Ramos (cell line): ENCODE results near the gene PRKCH.

Experiments used
- in situ Hi-C: fragments of 300-500 bp; cut with MboI; formaldehyde crosslinking; loops from one replicate; pipeline ENCODE4 v1.14.3; 2022; ENCODE audit warnings: low sequenced_read_pairs; ENCODE audit not compliant: unreplicated experiment

PRKCH gene

DNA sequence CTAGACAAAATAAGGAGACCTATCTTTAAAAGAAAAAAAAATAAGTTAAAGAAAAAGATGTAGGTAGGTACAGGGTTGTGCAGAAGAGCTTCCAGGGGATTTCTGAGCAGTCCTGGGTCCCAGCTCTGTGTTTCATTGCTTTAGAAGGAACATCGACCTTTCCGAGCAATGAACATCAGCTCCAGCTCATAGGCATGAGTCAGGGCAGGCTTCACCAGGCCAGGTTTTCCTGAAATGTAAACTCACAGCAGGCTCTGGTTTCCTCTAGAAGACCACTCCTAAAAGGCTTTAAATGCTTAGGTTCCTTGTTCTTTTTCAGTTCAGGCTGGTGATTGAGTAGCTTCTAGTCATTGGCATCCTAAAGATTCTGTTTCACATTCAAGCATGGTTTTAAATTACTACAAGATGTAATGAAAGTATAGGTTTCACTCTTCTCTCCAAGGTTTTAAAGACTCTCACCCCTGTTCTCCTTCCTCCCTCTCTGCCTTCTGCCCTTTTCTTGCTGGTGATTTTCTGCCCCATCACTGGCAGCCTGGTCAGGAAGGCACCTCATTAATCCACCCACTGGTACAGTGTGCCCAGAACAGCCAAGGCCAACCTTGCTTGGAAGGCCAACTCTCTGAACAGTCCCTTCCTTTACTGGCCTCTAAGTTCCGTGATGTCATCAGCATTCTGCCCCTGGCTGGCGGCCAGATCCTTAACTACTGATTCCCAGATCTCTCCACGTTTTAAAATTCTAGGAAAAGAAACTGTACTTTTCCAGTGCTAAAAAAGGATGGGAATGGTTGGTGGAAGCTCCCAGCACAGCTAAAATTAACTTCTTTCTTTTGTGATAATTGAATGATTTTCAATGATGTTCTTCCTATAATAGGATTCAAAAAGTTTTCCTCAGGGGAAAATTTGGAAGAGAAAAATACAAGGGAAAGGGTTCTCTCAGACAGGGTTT, 264.5 kb downstream of the PRKCH start:
- in situ Hi-C loops: no loop called here

DNA sequence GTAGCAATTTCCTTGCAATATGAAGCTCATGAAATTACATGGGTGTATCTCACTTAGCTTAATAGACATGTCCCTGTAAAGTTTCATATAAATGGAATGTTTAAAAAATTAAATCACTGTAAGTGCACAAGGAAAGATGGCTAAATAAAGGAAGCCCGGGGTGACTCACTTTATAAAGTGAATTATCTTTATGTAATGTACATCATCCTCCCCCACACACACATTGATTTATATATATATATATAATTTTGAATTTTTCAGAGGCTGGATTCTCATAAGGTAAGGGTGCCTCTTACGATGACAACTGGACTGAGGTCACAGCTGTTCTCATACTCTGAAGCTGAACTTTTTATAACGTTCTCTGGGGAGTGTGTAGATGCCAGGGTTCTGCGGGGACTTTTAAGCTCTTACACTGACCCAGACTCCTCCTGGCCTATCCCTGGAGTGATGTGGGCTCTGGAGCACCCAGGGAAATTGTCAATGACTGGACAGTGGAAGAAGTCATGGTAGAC, 265.2 kb downstream of the PRKCH start:
- in situ Hi-C loops: no loop called here

DNA sequence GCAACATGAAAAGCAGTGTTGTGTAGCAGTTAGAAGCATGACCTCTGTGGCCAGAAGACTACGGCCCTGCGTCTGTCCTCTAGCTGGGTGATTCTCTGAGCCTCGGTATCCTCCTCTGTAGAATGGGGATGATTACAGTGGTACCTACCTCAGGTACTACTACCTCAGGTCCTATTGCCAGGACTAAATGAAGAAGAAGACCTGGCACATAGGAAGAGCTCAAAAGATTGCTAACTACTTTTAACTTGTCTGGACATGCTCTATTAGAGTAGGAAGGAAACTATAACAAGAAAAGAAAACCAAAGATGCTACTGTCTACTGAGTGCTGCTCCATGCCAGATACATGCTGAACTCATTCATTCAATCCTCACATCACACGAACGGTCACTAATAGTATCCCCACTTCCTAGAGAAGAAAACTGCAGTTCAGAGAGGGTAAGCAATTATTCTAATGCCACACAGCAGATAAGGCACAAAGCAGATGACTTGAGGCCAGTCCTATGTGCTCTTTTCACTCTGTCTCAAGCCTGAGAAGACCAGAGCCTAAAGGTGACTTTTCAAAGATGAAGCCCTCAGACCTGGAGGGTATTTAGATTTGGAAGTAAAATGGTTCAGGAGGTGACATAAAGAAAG, 265.8 kb downstream of the PRKCH start:
- in situ Hi-C loops: no loop called here

DNA sequence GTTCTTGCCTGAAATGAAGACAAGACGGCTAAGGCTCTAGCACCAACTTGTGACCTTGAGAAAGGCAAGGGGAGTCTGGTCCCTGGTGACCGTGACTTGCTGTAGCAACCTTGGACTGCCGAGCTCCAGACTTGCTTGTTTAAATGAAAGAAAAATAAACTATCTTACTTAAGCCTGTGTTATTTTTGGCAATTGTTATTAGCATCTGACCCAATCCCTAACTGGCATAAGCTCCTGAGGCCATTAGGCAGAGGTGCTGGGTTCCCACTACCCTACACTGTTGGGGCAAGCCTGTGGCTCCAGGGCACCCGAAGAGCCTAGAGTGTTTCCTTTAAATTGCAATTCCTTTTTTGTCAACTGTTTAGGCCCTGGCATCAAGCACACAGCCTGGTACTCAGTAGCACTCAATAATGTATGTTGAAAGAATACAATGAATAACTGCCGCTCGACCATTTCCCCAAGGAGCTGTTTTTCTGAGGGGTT, 267.1 kb downstream of the PRKCH start:
- in situ Hi-C loops: no loop called here

DNA sequence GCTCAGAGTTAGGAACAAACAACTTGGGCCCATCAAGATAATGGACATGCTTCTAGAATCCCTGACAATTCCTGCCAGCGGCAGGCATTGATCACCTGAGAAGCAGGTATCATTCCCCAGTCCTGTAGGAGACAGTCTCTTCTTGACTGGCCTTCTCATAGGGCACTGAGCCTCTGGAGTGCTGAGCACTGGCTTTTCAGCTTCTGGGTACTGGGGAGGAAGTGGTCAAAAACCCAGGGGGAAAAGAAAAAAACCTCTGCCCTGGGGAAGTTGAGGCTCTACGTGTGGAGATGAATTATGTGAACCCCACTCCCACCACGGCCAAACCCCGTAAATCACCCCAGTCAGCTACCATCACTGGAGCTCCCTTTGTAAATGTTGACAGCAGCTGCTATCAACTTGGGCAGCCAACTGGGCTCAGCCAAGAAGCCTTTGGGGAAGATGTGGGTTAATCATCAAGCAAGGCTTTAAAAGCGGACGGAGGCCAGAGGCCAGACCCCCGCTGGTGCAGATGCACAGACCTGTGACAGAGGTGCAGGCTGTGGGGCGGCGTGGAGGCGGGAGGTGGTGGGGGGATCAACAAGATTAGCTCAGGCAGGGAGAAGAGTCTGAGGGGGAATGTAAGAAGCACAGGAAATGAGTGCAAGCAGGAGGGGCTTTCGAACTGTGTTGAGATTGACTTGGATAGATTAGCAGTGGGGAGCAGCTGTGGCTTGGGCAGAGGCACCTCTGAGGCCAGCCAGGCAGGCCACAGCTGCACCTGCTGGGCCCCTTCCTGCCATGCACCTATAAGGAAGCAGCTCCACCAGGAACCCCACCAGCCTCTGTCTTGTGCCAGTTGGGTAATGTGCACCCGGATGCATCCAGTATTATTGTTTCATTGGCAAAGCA, 268.6 kb downstream of the PRKCH start:
- in situ Hi-C loops: no loop called here

DNA sequence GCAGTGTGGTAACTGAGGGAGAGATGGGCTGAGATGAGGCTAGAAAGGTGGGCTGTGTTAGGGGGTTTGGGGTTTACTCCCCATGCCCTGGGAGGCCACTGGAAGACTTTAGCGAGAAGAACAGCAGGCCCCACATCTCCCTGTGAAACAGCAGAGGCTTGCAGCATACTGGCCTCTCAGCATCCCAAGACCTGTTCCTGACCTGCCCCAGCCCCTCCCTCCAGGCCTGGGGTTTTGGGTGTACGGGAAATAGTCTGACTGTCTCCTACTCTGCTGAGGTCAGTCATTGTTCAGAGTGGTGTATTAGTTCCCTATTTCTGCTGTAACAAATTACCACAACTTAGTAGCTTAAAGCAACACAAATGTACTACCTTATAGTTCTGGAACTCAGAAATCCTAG, 270.5 kb downstream of the PRKCH start:
- in situ Hi-C loops: no loop called here

DNA sequence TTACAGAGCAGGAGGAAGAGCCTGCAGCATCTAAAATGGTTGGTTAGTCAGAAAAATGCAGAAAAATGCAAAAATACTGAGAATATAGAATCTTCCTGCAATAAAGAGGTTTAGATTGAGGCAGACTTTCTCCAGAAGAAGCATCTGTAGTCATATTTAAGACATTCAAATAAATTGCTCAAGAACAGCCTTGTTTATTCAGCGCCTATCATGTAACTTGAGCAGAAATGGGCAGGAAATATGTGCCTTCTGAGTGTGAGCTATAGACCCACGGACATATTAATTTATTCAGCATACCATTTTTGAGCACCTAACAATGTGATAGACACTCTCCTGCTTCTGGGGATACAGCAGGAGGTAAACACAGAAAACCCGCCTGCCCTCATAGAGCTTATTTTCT, 272.0 kb downstream of the PRKCH start:
- in situ Hi-C loops: no loop called here

DNA sequence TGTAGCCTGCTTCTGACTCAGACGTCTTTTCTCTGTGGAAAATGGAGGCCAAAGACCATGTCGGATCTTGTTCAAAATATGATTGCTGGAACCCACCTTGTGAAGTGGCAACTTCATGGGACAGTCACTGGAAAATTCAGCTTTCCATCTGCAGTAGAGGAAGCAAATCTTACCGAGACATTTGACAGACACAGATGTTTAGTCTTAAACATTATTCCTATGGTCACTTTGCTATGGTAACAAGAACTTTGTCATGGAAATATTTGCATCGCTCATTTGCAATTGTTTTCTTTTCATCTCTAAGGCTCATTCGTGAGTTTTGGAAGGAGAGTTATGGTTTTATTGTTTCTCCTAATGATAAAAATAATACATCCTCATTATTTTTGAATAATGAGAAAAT, 275.6 kb downstream of the PRKCH start:
- in situ Hi-C loops: no loop called here

DNA sequence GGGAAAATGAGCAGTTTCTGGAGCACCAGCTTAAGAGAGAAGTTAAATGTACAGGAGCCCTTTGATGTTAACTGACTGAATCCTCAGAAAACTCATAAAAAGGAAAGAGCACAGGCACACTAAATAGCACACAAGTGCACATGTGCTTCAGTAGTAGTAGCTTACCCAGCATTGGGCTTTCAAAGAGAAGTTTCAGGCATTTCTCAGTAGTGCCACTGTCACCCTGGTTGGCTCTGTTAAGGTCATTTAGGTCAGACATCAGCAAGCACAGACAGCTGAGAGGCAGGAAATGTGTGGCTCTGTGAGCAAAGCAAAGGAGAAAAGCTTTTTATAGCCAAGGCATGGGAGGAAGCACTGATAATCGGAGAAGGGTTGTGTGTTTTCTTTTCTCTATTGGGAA, 277.6 kb downstream of the PRKCH start:
- in situ Hi-C loops: no loop called here

DNA sequence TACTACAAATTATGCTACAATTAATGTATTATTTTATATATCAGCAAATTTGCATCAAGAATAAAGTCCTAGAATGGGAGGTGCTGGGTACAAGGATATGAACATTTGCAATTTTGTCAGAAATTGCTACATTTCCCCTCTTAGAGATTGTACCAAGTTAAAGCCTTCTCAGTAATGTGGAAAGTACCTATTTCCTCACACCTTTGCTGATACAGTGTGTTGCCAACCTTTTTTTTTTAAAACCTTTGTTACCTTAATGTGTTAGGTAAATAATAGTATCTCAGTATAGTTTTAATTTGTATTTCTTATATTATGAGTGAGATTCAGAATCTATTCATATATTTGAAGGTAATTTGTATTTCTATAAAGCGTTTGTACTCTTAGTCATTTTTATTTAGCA, 278.6 kb downstream of the PRKCH start:
- in situ Hi-C loops: no loop called here
